ENCODE measurements around the gene AMZ2. TPM values are rescaled to one million over a fixed set of nuclear protein-coding genes. Genes with fewer than 3 reads are reported as not detected.
"Not testable (repeated sequence)": the region's sequence is repeated elsewhere in the genome, so short reads cannot be mapped to it uniquely, and the experiment has no call there.

Gene AMZ2
- total RNA-seq, 1 experiment from 2014 or later = 20.0 TPM

DNA sequence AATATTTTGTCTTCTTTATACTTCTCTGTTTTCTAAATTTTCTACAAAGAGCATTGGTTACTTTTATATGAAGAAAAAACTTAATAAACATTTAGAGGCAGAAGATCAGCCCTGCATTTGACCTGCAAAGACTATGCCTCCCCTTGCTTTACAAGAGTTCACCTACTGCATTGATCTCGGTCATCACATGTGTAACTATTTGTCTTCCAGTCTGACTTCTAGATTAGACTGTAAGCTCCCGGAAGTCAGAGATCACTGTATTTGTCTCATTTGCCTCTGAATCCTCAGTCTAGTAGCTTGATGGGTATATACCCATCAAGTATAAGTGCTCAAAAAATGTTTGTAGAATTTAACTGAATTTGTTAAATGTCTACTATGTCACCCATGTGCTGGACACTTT is 27.7 kb upstream of the AMZ2 start:
- DNase-seq (ENCODE audit: low spot score) = not testable (repeated sequence)

DNA sequence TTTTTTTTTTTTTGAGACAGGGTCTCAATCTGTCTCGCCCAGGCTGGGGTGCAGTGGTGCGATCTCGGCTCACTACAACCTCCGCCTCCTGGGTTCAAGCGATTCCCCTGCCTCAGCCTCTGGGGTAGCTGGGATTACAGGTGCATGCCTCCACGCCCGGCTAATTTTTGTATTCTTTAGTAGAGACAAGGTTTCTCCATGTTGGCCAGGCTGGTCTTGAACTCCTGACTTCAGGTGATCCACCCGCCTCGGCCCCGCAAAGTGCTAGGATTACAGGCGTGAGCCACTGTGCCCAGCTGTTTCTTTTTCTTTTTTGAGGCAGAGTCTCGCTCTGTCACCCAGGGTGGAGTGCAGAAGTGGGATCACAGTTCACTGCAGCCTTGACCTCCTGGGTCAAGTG is 27.1 kb upstream of the AMZ2 start:
- DNase-seq (ENCODE audit: low spot score) = not testable (repeated sequence)

- DNase-seq (ENCODE audit: low spot score) = no peak
Measured at GRCh38 chr17:68221786-68222185, 26.1 kb upstream of the AMZ2 start.

- no peak for DNase-seq (ENCODE audit: low spot score)
Measured at GRCh38 chr17:68222606-68223005, 25.2 kb upstream of the AMZ2 start.

DNA sequence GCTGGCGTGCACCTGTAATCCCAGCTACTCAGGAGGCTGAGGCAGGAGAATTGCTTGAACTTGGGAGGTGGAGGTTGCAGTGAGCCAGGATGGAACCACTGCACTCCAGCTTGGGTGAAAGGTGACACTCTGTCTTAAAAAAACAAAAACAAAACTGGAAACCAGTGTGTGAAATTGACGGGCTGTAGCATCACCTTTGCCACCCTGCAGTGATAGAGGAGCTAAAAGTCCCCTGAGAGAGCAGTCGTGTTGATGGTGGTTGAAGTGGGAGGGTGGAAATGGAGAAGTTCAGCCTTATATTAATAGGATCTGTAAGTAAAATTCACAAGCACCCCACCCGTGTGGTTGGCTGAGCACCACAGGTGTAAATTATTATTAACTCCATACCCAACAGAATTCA is 22.8 kb upstream of the AMZ2 start:
- not testable (repeated sequence) for DNase-seq (ENCODE audit: low spot score)

GRCh38 chr17:68228039-68228680 is 19.7 kb upstream of the AMZ2 start:
- DNase-seq (ENCODE audit: low spot score) = not testable (repeated sequence)

DNA sequence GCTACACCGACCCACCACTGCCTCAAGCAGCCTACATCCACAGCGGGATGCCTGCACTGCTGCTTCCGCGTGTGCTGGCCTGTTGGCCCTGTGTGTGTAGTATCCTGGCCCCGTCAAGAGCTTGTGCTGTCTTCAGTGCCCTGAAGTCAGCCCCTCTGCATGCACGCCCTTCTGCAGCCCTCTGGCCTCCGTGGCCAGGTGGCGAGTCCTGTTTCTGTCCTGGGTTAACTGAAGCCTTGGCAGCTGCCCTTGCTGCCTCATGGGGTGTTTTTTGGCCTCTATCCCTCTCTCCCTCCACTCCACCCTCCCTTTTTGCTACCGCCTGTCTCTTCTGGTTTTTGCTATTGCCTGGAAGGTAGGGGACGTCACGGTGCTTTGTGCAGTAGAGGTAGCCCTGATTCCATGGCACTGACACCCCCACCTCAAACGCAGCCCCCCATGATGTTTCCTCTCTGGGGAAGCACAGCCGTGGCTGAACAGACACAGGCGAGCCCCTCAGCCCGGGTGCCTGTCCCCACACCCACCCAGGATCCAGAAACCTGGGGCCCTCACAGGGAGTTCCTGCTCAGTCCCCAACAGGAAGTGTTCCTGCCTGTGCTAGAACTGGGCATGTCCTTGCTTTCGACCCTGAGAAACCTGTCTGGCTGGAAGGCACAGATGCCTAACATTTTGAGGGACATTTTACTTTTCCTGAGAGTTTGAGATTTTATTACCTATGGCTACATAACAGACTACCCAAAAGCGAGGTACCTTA is 18.8 kb upstream of the AMZ2 start:
- DNase-seq (ENCODE audit: low spot score) = no peak

DNA sequence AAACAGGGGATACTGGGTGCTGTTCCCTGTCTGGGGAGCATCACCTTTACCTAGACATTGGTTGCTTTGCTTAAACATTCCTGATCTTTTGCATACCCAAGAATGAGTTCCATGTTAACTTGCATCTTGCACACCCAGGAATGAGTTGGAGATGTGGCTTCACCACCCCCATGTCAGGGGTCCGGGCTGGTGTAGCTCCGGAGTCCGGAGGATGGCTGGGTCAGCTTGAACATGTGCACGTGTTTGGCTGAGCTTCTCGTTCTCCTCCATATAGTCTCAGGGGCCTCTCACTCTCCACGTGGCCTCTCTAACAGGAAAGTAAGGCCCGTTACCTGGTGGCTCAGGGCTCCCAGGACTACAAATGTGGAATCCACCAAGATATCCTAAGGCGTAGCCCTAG is 18.2 kb upstream of the AMZ2 start:
- DNase-seq (ENCODE audit: low spot score) = no peak

- not testable (repeated sequence) for DNase-seq (ENCODE audit: low spot score)
Measured at GRCh38 chr17:68231131-68231530, 16.7 kb upstream of the AMZ2 start.

GRCh38 chr17:68231541-68231940 is 16.3 kb upstream of the AMZ2 start:
- no peak for DNase-seq (ENCODE audit: low spot score)

GRCh38 chr17:68232741-68233140 is 15.1 kb upstream of the AMZ2 start:
- not testable (repeated sequence) for DNase-seq (ENCODE audit: low spot score)

GRCh38 chr17:68234726-68235335 is 13.0 kb upstream of the AMZ2 start:
- DNase-seq (ENCODE audit: low spot score) = not testable (repeated sequence)

DNA sequence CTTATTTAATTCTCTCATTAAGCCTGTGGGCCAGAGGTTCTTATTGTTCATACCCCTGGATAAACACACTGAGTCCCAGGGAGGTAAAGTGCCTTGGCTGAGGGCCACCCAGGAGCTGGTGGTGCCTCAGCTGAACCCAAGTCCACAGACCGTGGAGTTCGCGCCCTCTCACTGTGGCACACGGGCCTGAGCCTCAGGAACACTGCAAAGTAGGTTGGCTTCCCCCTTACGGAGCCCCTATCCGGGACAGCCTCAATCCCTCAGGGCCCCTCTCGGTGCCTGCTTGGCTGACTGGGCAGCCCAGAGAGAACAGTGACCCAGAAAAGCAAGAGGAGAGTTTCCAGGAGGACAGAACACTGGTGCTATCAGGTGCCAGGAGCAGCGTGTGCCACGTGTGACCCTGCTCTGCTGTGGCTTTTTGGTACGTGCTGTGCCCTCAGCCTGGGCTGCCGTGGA is 12.5 kb upstream of the AMZ2 start:
- not testable (repeated sequence) for DNase-seq (ENCODE audit: low spot score)

GRCh38 chr17:68237369-68238163 is 10.3 kb upstream of the AMZ2 start:
- not testable (repeated sequence) for DNase-seq (ENCODE audit: low spot score)

GRCh38 chr17:68238164-68238870 is 9.5 kb upstream of the AMZ2 start:
- no peak for DNase-seq (ENCODE audit: low spot score)

GRCh38 chr17:68238871-68239253 is 9.0 kb upstream of the AMZ2 start:
- no peak for DNase-seq (ENCODE audit: low spot score)

DNA sequence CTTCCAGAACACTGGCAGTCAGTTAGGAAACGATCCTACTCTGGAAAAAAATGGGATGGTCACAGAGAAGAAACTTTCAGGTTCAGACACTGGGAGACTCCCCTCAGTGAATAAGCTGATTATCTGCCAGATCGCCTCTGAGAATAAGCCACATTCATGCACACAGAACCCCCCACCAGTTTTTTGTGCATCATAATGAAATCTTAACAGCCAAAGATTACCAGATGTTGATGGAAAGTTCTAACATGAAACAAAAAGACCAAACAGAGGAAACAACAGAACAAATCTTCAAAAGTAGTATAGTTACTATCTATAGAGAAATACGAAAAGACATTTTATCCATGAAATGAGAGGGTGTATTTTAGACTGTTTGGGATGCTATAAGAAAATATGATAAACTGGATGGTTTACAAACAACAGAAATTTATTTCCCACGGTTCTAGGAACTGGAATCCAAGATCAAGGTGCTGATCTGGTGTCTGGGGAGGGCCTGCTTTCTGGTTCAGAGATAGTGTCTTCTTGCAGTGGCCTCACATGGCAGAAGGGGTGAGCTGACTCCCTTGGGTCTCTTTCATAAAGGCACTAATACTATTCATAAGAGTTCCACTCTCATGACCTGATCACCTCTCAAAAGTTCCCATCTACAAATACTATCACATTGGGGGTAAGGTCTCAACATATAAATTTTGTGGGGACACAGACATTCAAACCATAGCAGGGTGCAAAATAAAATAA is 8.0 kb upstream of the AMZ2 start:
- DNase-seq (ENCODE audit: low spot score) = no peak

GRCh38 chr17:68246271-68247028 is 1.4 kb upstream of the AMZ2 start:
- DNase-seq (ENCODE audit: low spot score) = no peak

DNA sequence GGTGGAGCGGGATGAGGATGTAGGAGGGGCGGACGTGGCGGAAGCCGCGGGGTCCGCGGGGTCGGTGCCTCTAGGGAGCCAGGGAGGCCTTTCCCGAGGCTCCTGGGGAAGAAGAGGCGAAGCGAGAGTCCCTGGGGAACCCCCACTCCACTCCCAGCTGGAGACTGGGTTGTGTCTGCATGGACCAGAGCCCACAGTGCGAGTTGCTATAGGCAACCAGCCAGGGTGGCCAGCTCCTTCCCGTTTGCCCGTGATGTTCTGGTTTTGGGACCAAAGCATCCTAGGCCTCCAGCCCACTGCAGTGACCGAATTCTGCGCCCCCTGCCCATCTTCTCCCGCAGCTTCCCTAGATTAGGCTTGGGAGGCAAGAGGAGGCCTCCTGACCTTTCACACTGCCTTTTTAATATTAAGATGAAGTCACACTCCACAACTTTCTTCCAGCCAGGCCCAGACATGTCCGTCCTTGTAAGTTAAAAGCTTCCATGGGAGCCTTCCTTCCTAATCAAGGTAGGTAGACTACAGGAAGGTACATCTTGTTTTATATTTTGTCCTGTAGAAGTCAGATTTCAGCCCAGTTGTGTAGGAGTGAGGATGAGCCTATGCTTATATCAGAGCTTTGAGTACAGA is 469 bp downstream of the AMZ2 start:
- no peak for DNase-seq (ENCODE audit: low spot score)
